ENCODE results near the gene THAP2.

THAP2 gene

DNA sequence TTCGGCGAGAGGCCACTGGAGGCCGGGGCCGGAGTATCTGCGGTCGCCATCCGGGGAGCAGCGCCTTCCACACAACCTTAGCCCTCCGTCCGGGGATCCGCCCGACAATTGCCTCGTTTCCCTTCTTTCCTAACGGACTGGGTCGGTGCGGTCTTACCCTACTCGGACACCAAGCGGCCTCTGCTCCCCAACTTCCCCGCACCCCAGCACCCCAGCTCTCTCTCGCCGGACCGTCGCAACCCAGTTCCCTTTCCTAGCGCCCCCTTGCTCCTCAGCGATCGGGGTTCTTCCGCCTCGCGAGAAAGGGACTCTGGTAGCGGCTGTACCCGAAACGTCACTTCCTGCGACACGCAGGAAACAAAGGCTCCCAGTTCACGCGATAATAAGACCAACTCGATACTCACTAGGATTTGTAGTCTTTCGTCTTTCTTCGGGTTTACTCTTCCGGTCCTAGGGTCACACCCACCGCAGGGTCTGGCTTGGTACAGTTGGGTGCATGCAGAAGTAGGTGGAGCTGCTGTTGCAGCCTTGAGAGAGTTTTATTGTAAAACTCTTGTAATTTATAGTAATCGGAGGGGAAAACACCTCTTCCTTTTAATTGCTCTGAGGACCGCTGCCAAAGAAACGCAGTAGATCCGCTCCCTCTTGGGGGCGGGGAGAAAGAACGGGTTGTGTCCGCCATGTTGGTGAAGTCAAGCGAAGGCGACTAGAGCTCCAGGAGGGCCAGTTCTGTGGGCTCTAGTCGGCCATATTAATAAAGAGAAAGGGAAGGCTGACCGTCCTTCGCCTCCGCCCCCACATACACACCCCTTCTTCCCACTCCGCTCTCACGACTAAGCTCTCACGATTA lies at the start of gene THAP2, which contains the start of gene ZFC3H1:
Gene THAP2, plus strand, starts transcription at position 741 of the 850 bp plus-strand sequence. CDS start 209 bp downstream, outside the sequence.
Gene ZFC3H1, minus strand, starts transcription at position 288 of the 850 bp plus-strand sequence. Its CDS starts 238 bp downstream, at position 50.
- DNase-seq (ENCODE audit: low read depth): peak; percentile 99

- DNase-seq (ENCODE audit: low read depth): no peak
Measured at GRCh38 chr12:71621938-71622337, 42.2 kb upstream of the THAP2 start.

DNA sequence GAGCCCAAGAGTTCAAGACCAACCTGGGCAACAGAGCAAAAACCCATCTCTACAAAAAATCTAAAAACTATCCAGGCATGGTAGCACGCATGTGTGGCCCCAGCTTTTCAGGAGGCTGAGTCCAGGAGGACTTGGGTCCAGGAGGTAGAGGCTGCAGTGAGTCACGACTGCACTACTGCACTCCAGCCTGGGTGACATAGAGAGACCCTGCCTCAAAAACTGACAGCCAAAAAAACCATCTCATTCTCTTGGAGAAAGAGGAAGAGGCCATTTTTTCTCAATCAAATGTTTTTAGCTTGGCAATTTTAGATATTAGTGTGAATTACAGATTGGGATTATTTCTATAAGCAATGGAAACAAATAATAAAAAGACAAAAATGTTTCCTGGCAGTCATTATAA lies 38.6 kb upstream of the THAP2 start:
- no peak for DNase-seq (ENCODE audit: low read depth)

GRCh38 chr12:71626098-71626497 lies 38.0 kb upstream of the THAP2 start:
- no peak for DNase-seq (ENCODE audit: low read depth)

GRCh38 chr12:71626768-71627167 lies 37.3 kb upstream of the THAP2 start:
- DNase-seq (ENCODE audit: low read depth): no peak

GRCh38 chr12:71627438-71628002 lies 36.6 kb upstream of the THAP2 start:
- DNase-seq (ENCODE audit: low read depth): no peak

- DNase-seq (ENCODE audit: low read depth): peak; percentile 21
Measured at GRCh38 chr12:71636704-71637115, 27.4 kb upstream of the THAP2 start.

DNA sequence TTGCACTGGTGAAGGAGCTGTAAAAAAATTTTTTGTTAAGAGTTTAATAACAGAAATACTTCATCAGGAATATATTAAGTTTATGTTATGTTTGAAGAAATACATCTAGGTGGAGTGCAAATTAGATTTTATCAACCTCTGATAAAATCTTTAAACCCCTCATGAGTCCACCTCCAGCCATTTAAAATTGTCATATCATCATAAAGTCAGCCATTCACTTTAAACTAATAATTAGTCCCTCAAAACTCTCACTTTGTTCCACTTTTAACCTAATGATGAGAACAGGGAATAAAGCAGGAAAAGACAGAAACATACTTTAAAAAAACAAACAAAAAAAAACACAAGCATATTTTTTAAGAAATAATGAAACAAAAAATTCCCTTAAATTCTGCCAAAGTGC lies 25.6 kb upstream of the THAP2 start:
- no peak for DNase-seq (ENCODE audit: low read depth)

DNA sequence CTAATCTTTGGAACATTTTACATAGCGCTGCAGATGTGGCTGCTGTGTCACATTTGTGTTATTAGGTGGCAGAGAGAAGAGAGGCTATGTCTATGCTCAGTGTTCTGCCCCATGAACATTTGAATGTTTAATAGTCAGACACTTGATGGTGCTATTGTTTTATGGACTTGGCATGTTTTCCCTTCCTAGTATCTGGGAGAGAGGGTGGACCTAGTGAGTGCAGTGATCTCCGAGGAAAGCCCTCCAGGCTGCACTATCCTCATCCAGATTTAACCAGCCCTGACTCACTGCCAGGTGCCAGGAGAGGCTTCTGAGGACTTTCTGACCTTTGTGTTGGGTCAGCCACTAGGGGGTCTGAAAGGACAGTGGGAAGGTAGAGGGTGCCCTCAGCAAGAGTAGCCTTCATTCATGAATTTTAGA lies 24.8 kb upstream of the THAP2 start:
- DNase-seq (ENCODE audit: low read depth): no peak

DNA sequence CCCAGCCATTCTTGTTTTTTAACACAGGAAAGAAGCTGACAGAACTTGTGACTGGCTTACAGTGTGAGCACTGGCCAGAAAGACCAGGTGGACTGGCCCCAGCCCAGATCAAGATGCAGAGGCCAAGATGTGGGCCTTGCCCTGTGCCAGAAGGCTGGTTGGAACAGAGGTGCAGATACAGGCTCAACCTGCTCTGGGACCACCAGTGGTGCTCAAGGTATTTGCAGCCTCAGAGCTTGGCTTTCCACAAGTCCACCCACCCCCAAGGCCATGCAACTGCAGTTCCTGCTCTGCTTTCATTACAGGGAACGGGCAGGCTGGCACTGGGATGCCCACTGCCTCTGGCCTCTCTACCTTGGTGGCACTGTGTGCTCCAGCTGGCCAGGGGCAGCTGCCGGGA lies 23.8 kb upstream of the THAP2 start:
- DNase-seq (ENCODE audit: low read depth): no peak

DNA sequence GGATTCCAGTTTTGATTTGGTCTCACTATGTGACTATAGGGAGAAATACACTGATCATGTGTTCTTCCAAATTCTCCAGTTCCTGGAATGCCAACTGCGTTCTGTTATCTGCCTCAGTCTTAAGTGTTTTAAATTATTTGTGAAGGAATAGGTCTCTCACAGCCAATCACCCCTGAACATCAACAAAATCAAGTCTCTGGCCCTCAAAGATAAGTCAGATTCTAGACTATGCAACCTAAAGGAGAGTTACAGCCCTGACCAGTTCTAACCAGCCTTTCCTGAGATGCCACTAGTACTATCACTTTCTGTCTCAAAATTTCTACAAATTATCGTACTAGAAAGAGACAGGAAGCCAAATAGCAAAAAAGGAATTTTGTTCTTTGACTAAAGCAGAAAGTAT lies 22.7 kb upstream of the THAP2 start:
- no peak for DNase-seq (ENCODE audit: low read depth)

GRCh38 chr12:71642264-71642663 lies 21.8 kb upstream of the THAP2 start:
- no peak for DNase-seq (ENCODE audit: low read depth)

DNA sequence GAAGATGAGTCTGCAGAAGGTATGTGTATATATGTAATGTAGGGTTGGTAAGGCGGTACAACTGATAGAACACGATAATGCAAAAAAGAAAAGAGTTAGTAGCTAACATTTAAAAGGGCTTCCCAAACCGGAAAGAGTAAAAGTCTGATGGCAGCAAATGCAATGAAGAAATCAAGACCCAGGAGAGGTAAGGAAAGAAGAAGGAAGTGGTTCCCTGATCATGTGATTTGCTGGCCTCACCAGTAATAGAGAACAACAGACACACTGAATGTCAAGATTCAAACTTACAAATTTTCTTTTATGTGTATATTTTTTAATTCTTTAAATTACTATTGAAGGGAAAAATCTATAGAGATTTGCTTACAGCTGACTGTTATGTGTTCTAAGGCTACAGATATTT lies 18.8 kb upstream of the THAP2 start:
- no peak for DNase-seq (ENCODE audit: low read depth)

DNA sequence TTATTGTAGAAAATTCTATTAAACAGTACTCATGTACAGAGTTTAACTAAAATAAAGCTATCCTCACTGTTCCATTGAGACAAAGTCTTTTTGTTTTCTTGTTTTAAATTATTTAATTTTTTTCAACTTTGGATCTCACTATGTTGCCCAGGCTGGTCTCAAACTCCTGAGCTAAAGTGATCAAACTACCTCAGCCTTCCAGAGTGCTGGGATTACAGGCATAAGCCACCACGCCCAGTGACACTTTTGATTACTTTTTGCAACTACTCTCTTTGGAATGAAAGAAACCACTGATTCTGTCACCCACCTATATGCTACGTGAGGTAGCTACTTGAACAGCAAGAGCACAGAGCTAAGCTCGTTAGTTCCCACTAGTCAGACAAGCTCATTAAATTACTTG lies 17.6 kb upstream of the THAP2 start:
- no peak for DNase-seq (ENCODE audit: low read depth)

GRCh38 chr12:71648537-71648936 lies 15.6 kb upstream of the THAP2 start:
- no peak for DNase-seq (ENCODE audit: low read depth)

DNA sequence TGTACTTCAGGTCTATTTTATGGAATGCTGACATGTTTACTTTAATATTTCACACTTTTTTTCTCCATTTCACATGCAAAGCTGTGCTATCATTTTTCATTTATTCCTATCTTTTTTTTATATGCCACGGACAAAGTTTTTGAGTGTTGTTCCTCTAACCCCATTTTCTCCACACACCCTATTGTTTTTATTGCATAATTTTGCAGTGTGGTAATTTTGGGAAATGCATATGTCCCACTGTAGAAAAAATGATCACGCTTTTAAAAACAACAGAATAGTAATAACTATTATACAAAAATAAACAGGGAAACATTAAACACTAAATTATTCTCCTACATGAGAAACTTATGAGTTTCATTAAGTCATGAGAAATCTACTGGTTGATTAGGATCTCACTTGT lies 14.7 kb upstream of the THAP2 start:
- no peak for DNase-seq (ENCODE audit: low read depth)

- DNase-seq (ENCODE audit: low read depth): no peak
Measured at GRCh38 chr12:71652656-71653055, 11.4 kb upstream of the THAP2 start.

DNA sequence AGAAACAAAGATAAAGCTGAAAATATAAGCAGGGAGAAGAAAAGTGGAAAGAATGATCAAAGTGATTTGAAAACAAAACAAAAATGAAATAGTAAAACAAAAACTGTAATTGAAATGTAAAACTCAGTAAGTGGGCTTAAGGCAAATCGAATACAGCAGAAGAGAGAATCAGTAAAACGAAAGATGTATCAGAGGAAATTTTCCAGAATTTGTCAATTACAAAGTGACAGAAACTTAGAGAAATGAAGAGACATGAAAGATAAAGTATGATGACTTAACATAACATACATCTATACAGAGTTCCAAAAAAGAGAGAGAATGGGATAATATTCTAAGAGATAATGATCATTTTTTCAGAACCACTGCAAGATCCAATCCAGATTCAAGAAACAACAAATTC lies 11.0 kb upstream of the THAP2 start:
- no peak for DNase-seq (ENCODE audit: low read depth)

DNA sequence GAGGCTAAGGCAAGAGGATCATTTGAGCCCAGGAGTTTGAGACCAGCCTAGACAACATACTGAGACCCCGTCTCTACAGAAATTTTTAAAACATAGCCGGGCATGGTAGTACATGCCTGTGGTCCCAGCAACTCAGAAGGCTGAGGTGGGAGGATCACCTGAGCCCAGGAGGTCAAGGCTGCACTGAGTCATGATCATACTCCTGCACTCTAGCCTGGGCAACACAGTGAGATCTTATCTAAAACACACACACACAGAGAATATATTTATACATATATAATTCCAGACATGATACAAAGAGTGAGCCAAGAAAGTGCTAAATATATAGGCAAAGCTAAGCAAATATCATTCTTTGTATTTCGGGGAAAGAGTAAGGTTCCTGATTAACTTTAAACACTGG lies 9.9 kb upstream of the THAP2 start:
- no peak for DNase-seq (ENCODE audit: low read depth)

- no peak for DNase-seq (ENCODE audit: low read depth)
Measured at GRCh38 chr12:71655495-71655894, 8.6 kb upstream of the THAP2 start.

GRCh38 chr12:71655907-71656306 lies 8.2 kb upstream of the THAP2 start:
- no peak for DNase-seq (ENCODE audit: low read depth)

- DNase-seq (ENCODE audit: low read depth): no peak
Measured at GRCh38 chr12:71656740-71657139, 7.4 kb upstream of the THAP2 start.

GRCh38 chr12:71661977-71662530 lies 2.0 kb upstream of the THAP2 start:
- DNase-seq (ENCODE audit: low read depth): no peak

All from GM04504 (cell line).